Islet of Langerhans (tissue), 1 donor: ENCODE results near the gene MZB1.
"Not testable (repeated sequence)": the region's sequence is repeated elsewhere in the genome, so short reads cannot be mapped to it uniquely, and the experiment has no call there.

Experiments
- FAIRE-seq: peaks from one replicate; lab custom pipeline; 2011; peaks lifted over from hg19 to GRCh38; lab: Jason Lieb, UNC

The MZB1 gene

GRCh38 chr5:139410121-139410992 is 20.6 kb upstream of the MZB1 start:
- FAIRE-seq, result no peak

- FAIRE-seq, result not testable (repeated sequence)
Observed at GRCh38 chr5:139409116-139409515, 19.4 kb upstream of the MZB1 start.

GRCh38 chr5:139408191-139408590 is 18.5 kb upstream of the MZB1 start:
- no peak for FAIRE-seq

GRCh38 chr5:139407517-139407916 is 17.8 kb upstream of the MZB1 start:
- FAIRE-seq, result no peak

- no peak for FAIRE-seq
Observed at GRCh38 chr5:139406963-139407362, 17.2 kb upstream of the MZB1 start.

GRCh38 chr5:139404484-139404840 is 14.7 kb upstream of the MZB1 start:
- no peak for FAIRE-seq

- no peak for FAIRE-seq
Observed at GRCh38 chr5:139403787-139404483, 14.2 kb upstream of the MZB1 start, which contains the start of gene SPATA24. Gene SPATA24 (minus strand): TSS chr5:139404089. CDS start chr5:139404060, 29 bp downstream.

GRCh38 chr5:139403418-139403786 is 13.7 kb upstream of the MZB1 start:
- no peak for FAIRE-seq

- FAIRE-seq, result no peak
Observed at GRCh38 chr5:139402561-139403158, 12.9 kb upstream of the MZB1 start.

GRCh38 chr5:139401546-139401945 is 11.8 kb upstream of the MZB1 start:
- no peak for FAIRE-seq

- FAIRE-seq, result no peak
Observed at GRCh38 chr5:139399501-139400121, 9.9 kb upstream of the MZB1 start.

GRCh38 chr5:139397921-139398320 is 8.2 kb upstream of the MZB1 start:
- FAIRE-seq, result no peak

GRCh38 chr5:139396691-139397090 is 7.0 kb upstream of the MZB1 start:
- no peak for FAIRE-seq

GRCh38 chr5:139395844-139396640 is 6.3 kb upstream of the MZB1 start:
- FAIRE-seq, result no peak

GRCh38 chr5:139394654-139395566 is 5.2 kb upstream of the MZB1 start, which contains the start of gene PROB1:
Gene PROB1 (minus strand): TSS chr5:139395104. CDS start chr5:139395081, 23 bp downstream.
- FAIRE-seq, result no peak

- FAIRE-seq, result no peak
Observed at GRCh38 chr5:139394123-139394653, 4.5 kb upstream of the MZB1 start.

- no peak for FAIRE-seq
Observed at GRCh38 chr5:139393497-139394122, 3.9 kb upstream of the MZB1 start.

- no peak for FAIRE-seq
Observed at GRCh38 chr5:139392678-139393496, 3.2 kb upstream of the MZB1 start.

- FAIRE-seq, result no peak
Observed at GRCh38 chr5:139392324-139392677, 2.6 kb upstream of the MZB1 start.
